HepG2 (cell line): ENCODE measurements around the gene DAB2IP. TPM values are rescaled to one million over a fixed set of nuclear protein-coding genes. Genes with fewer than 3 reads are reported as not detected.

Experiments used
- ATAC-seq: fragments of 200-7000 bp; cut with Tn5 transposase; 3 replicates; pipeline ENCODE4 v1.9.1; 2020; ENCODE audit warnings: mild to moderate bottlenecking, moderate library complexity
- BruUV-seq: library from RNA; stranded (reverse); fragments of 400-500 nt; replicated peaks from 2 replicates; lab custom pipeline; 2021; lab: Mats Ljungman, UMichigan
- CTCF ChIA-PET: fragments of 300-600 bp; formaldehyde crosslinking; extraction: SDS; loops from one replicate; lab custom pipeline; 2021; ENCODE audit warnings: low total read pairs, inconsistent platforms, low intra/inter-chr PET ratio; lab: Yijun Ruan, JAX
- POLR2A ChIA-PET: fragments of 350-600 bp; sonication (Branson Sonifier 250); formaldehyde crosslinking; loops from one replicate; lab custom pipeline; 2020; ENCODE audit warnings: antibody characterized with exemption, inconsistent platforms; lab: Yijun Ruan, JAX
- DNase-seq: peaks from one replicate; pipeline ENCODE4 v3.0.0-alpha.2; 2015; ENCODE audit warnings: low spot score
- FAIRE-seq: peaks from 3 replicates; lab custom pipeline; 2011; peaks lifted over from hg19 to GRCh38; lab: Jason Lieb, UNC
- H2AFZ ChIP-seq: one replicate; pipeline ENCODE4 v1.6.1; 2011; ENCODE audit warnings: low read length, inconsistent platforms
- H3K27ac ChIP-seq: fragments of 300-600 bp; 3 replicates; pipeline ENCODE4 v1.8.0; 2011; ENCODE audit warnings: mixed run types, mild to moderate bottlenecking, mixed read lengths, low read length, inconsistent platforms; ENCODE audit not compliant: insufficient read depth; ENCODE audit errors: extremely low read length
- H3K27me3 ChIP-seq, 2 experiments: fragments of 200-600 bp in 1 of 2; 2 replicates in 1 of 2; 3 replicates in 1 of 2; pipeline versions ENCODE4 v1.6.0 to v1.8.0; 2011; ENCODE audit warnings: low read length in 2 of 2, mild to moderate bottlenecking in 2 of 2, moderate library complexity in 2 of 2, inconsistent platforms in 1 of 2; ENCODE audit not compliant: insufficient read depth in 2 of 2, control insufficient read depth in 1 of 2
- H3K36me3 ChIP-seq, 2 experiments: fragments of 200-600 bp in 1 of 2; replicated peaks in 1 of 2; 2 replicates in 1 of 2; 3 replicates in 1 of 2; pipeline versions ENCODE4 v1.5.1 to v1.8.0; 2011; ENCODE audit warnings: low read length in 2 of 2, inconsistent platforms in 1 of 2; ENCODE audit not compliant: insufficient read depth in 2 of 2, control insufficient read depth in 1 of 2
- H3K4me1 ChIP-seq: 2 replicates; pipeline ENCODE4 v1.5.1; 2012; ENCODE audit warnings: low read length, inconsistent platforms; ENCODE audit not compliant: insufficient read depth
- H3K4me2 ChIP-seq: 2 replicates; pipeline ENCODE4 v1.6.0; 2011; ENCODE audit warnings: low read depth, low read length, inconsistent platforms
- H3K4me3 ChIP-seq, 3 experiments: fragments of 200-600 bp in 1 of 3; sonication (generic), shearing (Covaris generic) in 1 of 3; replicated peaks in 1 of 3; 2 replicates each; pipeline ENCODE4 v1.5.1; 2011 to 2016; ENCODE audit warnings: low read length in 3 of 3, inconsistent platforms in 2 of 3, low read depth in 2 of 3, mild to moderate bottlenecking in 2 of 3, control low read depth in 1 of 3, mixed read lengths in 1 of 3; ENCODE audit not compliant: insufficient read depth in 1 of 3
- H3K79me2 ChIP-seq: one replicate; pipeline ENCODE4 v1.6.1; 2011; ENCODE audit warnings: low read length, inconsistent platforms; ENCODE audit not compliant: insufficient read depth
- H3K9ac ChIP-seq: 2 replicates; pipeline ENCODE4 v1.6.0; 2011; ENCODE audit warnings: mild to moderate bottlenecking, low read depth, low read length, inconsistent platforms; ENCODE audit not compliant: insufficient read depth
- H3K9me3 ChIP-seq: 2 replicates; pipeline ENCODE4 v1.5.1; 2012; ENCODE audit warnings: mild to moderate bottlenecking, low read length
- H4K20me1 ChIP-seq: 2 replicates; pipeline ENCODE4 v1.6.0; 2011; ENCODE audit warnings: inconsistent platforms, mild to moderate bottlenecking, low read length, moderate library complexity; ENCODE audit not compliant: insufficient read depth
- CHD2 ChIP-seq: IDR thresholded peaks from 2 replicates; pipeline ENCODE4 v1.6.1; 2011; ENCODE audit warnings: low read depth, low read length, improper control_type of control experiment
- KAT7 ChIP-seq: IDR thresholded peaks from 2 replicates; pipeline ENCODE4 v1.6.1; 2018; ENCODE audit warnings: borderline replicate concordance, missing compliant biosample characterization
- MED1 ChIP-seq: sonication (generic); formaldehyde crosslinking; IDR thresholded peaks from 2 replicates; pipeline ENCODE4 v1.4.0; 2020; ENCODE audit warnings: missing genetic modification reagents
- NBN ChIP-seq: fragments of 450-650 bp; conservative IDR thresholded peaks from 2 replicates; pipeline ENCODE4 v1.6.1; 2017
- NFYC ChIP-seq: IDR thresholded peaks from 2 replicates; pipeline ENCODE4 v1.6.1; 2016; ENCODE audit warnings: missing genetic modification reagents, missing compliant biosample characterization
- PHF21A ChIP-seq: sonication (generic); formaldehyde crosslinking; IDR thresholded peaks from 2 replicates; pipeline ENCODE4 v1.5.0; 2020; ENCODE audit warnings: mild to moderate bottlenecking, missing genetic modification reagents
- RXRB ChIP-seq: IDR thresholded peaks from 2 replicates; pipeline ENCODE4 v1.6.1; 2016; ENCODE audit warnings: borderline replicate concordance, missing genetic modification reagents, missing compliant biosample characterization
- SRSF9 ChIP-seq: fragments of 200-400 bp; formaldehyde crosslinking; IDR thresholded peaks from 2 replicates; pipeline ENCODE4 v1.6.1; 2018; ENCODE audit warnings: borderline replicate concordance, mild to moderate bottlenecking, low read depth, low read length; ENCODE audit not compliant: insufficient read depth, poor library complexity, severe bottlenecking
- XBP1 ChIP-seq: sonication (generic); formaldehyde crosslinking; IDR thresholded peaks from 2 replicates; pipeline ENCODE4 v1.5.0; 2020; ENCODE audit warnings: missing genetic modification reagents
- ZFP36L1 ChIP-seq: sonication (generic); formaldehyde crosslinking; IDR thresholded peaks from 2 replicates; pipeline ENCODE4 v1.8.0; 2022; ENCODE audit warnings: mild to moderate bottlenecking, missing genetic modification reagents, moderate library complexity
- ZKSCAN5 ChIP-seq: sonication (generic); formaldehyde crosslinking; IDR thresholded peaks from 2 replicates; pipeline ENCODE4 v1.5.1; 2020; ENCODE audit warnings: mild to moderate bottlenecking, missing genetic modification reagents
- ZNF280D ChIP-seq: sonication (generic); formaldehyde crosslinking; IDR thresholded peaks from 2 replicates; pipeline ENCODE4 v1.5.1; 2020; ENCODE audit warnings: mild to moderate bottlenecking, missing genetic modification reagents
- ZNF354B ChIP-seq: sonication (generic); formaldehyde crosslinking; IDR thresholded peaks from 2 replicates; pipeline ENCODE4 v1.8.0; 2022; ENCODE audit warnings: mild to moderate bottlenecking, missing genetic modification reagents
- ZNF512 ChIP-seq: sonication (generic); formaldehyde crosslinking; IDR thresholded peaks from 2 replicates; pipeline ENCODE4 v1.4.0; 2020; ENCODE audit warnings: mild to moderate bottlenecking, missing genetic modification reagents
- ZNF558 ChIP-seq: sonication (generic); formaldehyde crosslinking; IDR thresholded peaks from 2 replicates; pipeline ENCODE4 v1.9.0; 2022; ENCODE audit warnings: mild to moderate bottlenecking, missing genetic modification reagents, borderline replicate concordance
- ZNF598 ChIP-seq: sonication (generic); formaldehyde crosslinking; IDR thresholded peaks from 2 replicates; pipeline ENCODE4 v1.5.1; 2020; ENCODE audit warnings: mild to moderate bottlenecking, missing genetic modification reagents, borderline replicate concordance
- ZNF780A ChIP-seq: sonication (generic); formaldehyde crosslinking; IDR thresholded peaks from 2 replicates; pipeline ENCODE4 v1.8.0; 2022; ENCODE audit warnings: mild to moderate bottlenecking, missing genetic modification reagents, moderate library complexity
- WGBS: methylation state at CpG from one replicate; pipeline ENCODE4 v1.1.6; 2017; ENCODE audit warnings: low lambda C conversion rate; 5-methylcytosine and 5-hydroxymethylcytosine counted together
- in situ Hi-C: cut with HindIII; loops from 2 replicates; pipeline ENCODE4 v1.10.0; 2017; ENCODE audit warnings: low pct_unique_long_range_greater_than_20kb; ENCODE audit not compliant: extremely low pct_ligation_motif_present
- intact Hi-C: fragments of 100-400 bp; cut with micrococcal nuclease; formaldehyde crosslinking; loops from one replicate; pipeline ENCODE4 v1.10.0; 2022; ENCODE audit not compliant: unreplicated experiment
- polyA plus RNA-seq, 8 experiments: library from polyadenylated mRNA; depleted of rRNA in 3 of 8; stranded (reverse) in 7 of 8; unstranded in 1 of 8; fragments of >200 nt; fragmentation: Illumina TruSeq in 4 of 8; extraction: Trizol in 4 of 8; gene quantifications; 2 replicates each; pipeline versions ENCODE4 v1.2.1 to v1.2.3, GENCODE V29; 2011 to 2016; ENCODE audit warnings: low read depth in 4 of 8, missing spikeins in 1 of 8, mixed read lengths in 1 of 8; ENCODE audit not compliant: insufficient read depth in 1 of 8
- total RNA-seq, 5 experiments: library from RNA; depleted of rRNA; stranded (reverse); fragments of >200 nt; fragmentation: Illumina TruSeq; extraction: Trizol; gene quantifications; 2 replicates each; pipeline ENCODE4 v1.2.3, GENCODE V29; 2016; ENCODE audit warnings: low read depth in 1 of 5

DAB2IP gene
- total and polyA plus RNA-seq, 2 of the 13 experiments (the other 11 are each of a cell fraction or from before 2014, with no cell fraction given), result 25.3 to 37.9 TPM

GRCh38 chr9:121646992-121647391, 4.4 kb upstream of the DAB2IP start:
- ATAC-seq, result no peak
- H3K27ac ChIP-seq, result no peak overlapping the region
- DNase-seq, result no peak
- no peaks in the 10 kb centered on the region for H4K20me1 ChIP-seq
- no peak overlapping the region for H3K9ac ChIP-seq
- in situ Hi-C loops, result loop anchor here (10.0 kb wide), 1 partner anchor 348 kb away; no protein-coding TSS in a partner anchor
- peaks cover 27% of the 10 kb centered on the region for H3K4me1 ChIP-seq
- intact Hi-C loops, result no loop called here
- no peak overlapping the region for H3K4me2 ChIP-seq
- H2AFZ ChIP-seq, result no peak overlapping the region
- 60% methylated on average over 1 of the region's 1 CpG for WGBS
- peaks cover 0 to 3% of the 10 kb centered on the region in 2 experiments; a peak in 2 of 5 replicates for H3K27me3 ChIP-seq
- ChIA-PET POLR2A (no interaction called here), CTCF (no interaction called here)
- no peak for FAIRE-seq
- H3K36me3 ChIP-seq, result no peaks in the 10 kb centered on the region
- no peak for TF ChIP-seq CHD2
- no peak for TF ChIP-seq PHF21A (CRISPR knock-in tag)
- no peak for TF ChIP-seq NFYC (CRISPR knock-in tag)
- no peak for TF ChIP-seq MED1
- TF ChIP-seq ZNF598 (CRISPR knock-in tag), result no peak
- TF ChIP-seq ZFP36L1 (CRISPR knock-in tag), result no peak
- no peak for TF ChIP-seq ZKSCAN5 (CRISPR knock-in tag)
- no peak for TF ChIP-seq ZNF558 (CRISPR knock-in tag)
- TF ChIP-seq XBP1 (CRISPR knock-in tag), result no peak
- H3K4me3 ChIP-seq, result no peak overlapping the region
- H3K79me2 ChIP-seq, result no peaks in the 10 kb centered on the region
- BruUV-seq, result no TSS peak
- no peaks in the 10 kb centered on the region for H3K9me3 ChIP-seq

GRCh38 chr9:121648172-121648571, 3.3 kb upstream of the DAB2IP start:
- Histone ChIP-seq H3K36me3 (no peaks in the 10 kb centered on the region), H3K9me3 (no peaks in the 10 kb centered on the region), H3K9ac (no peak overlapping the region), H3K79me2 (no peaks in the 10 kb centered on the region), H4K20me1 (no peaks in the 10 kb centered on the region), H2AFZ (no peak overlapping the region), H3K27ac (no peak overlapping the region), H3K27me3 (peaks cover 0 to 11% of the 10 kb centered on the region in 2 experiments; a peak in 2 of 5 replicates), H3K4me3 (no peak overlapping the region), H3K4me1 (peaks cover 39% of the 10 kb centered on the region), H3K4me2 (no peak overlapping the region)
- ChIA-PET POLR2A (no interaction called here), CTCF (no interaction called here)
- BruUV-seq, result no TSS peak
- no peak for ATAC-seq
- no peak for FAIRE-seq
- no peak for DNase-seq
- in situ Hi-C loops, result loop anchor here (10.0 kb wide), 1 partner anchor 347 kb away; no protein-coding TSS in a partner anchor
- WGBS, result 80% methylated on average over 4 of the region's 5 CpGs
- intact Hi-C loops, result no loop called here
- no peak for TF ChIP-seq ZNF354B
- TF ChIP-seq ZNF280D (CRISPR knock-in tag), result no peak
- no peak for TF ChIP-seq NBN
- TF ChIP-seq KAT7, result no peak
- no peak for TF ChIP-seq ZNF512 (CRISPR knock-in tag)
- no peak for TF ChIP-seq ZNF780A
- no peak for TF ChIP-seq SRSF9
- TF ChIP-seq RXRB (CRISPR knock-in tag), result no peak
